ENCODE data around the gene MROH9. TPM values are rescaled to one million over a fixed set of nuclear protein-coding genes. Genes with fewer than 3 reads are reported as not detected.

The MROH9 gene, protein sequence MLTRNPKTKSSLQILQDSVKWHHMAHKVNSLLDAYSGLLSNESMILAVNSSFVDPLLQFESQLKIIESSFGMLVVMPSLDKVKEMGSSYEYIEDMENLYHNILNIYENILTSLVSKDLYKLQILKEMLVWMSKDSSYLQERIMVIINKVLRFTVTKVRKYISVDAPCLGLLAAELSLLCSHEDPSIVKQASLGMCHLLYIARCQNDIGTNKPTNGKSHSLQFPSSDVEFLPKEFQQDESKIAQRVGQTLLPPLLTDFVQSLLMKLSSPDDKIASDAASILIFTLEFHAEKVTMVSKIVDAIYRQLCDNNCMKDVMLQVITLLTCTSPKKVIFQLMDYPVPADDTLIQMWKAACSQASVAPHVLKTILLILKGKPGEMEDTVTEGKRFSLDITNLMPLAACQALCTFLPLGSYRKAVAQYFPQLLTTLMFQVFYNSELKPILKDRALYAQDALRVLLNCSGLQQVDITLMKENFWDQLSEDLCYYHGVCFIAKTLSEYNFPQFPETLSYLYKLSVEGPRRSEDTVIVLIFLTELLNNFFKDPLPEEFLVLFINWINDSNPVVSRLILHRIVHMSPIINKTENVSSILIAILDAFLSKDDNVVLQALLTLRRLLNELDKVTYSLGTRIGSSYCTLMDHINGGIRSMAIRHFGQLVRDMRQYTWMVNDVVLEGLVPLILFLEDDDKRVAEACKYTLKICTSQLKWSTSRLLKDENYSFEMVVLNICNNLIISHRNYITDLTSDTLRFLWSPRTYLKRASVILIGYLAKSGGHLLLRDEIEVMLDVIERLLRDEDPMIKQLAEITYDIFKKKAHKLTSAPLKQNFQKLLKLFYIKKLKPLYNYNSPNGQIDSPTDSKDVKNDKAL
- not detected in 5 replicates for total RNA-seq (2022; extraction: Qiagen RNA extraction)

DNA sequence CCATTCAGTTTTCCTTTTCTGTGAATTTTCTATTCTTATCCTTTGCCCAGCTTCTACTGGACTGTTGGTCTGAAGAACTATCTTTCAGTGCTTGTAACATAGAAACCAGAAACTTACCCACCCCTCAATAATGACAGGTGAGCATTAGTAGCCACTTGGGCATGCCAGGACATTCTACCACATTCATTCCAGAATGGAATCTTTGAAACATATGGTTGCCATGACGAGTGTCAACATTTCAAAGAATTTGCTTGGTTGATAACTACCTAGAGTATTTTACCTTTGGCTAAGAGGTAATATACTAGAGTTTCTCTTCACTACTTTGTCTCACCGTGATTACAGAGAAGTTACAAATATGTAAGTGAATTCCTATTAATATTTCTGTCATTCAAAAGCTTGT is at the start of gene MROH9:
Gene MROH9, plus strand, starts transcription at position 304 of the 400 bp plus-strand sequence. CDS start 10,023 bp downstream, outside the sequence.

DNA sequence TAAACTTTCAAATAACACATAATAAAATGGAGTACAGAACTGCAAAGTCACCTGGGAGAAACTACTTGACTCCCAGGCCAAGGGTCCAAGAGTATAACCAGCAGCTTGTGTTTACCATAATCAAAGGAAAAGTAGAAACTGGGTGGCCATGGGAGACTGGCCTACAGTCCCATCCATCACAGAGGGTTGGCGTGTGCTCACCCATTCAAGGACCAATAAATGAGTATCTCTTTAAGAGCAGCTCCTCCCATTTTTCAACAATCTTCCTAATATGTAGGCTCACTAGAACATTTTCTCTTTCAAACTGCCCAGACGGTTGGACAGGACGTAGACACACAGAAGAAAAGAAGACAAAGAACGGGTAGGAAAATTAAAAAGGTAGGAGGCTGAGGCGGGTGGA is 155.3 kb downstream of the MROH9 start, which contains the start of gene FMO3:
Gene FMO3, plus strand, starts transcription at position 302 of the 400 bp plus-strand sequence. CDS start 1,754 bp downstream, outside the sequence.

Other genes starting within 250 kb of the MROH9 start
- gene FMO3, start 155.4 kb downstream of the MROH9 start, total RNA-seq (2022; extraction: Qiagen RNA extraction): not detected in 5 replicates
- gene FMO2, start 249.8 kb downstream of the MROH9 start, total RNA-seq (2022; extraction: Qiagen RNA extraction): not detected in 5 replicates